Activated naive CD8-positive, alpha-beta T cell (primary cell): ENCODE results near the gene CRTC1.

Experiments
- H3K27ac Mint-ChIP-seq: one replicate; pipeline ENCODE4 v1.8.0; 2021; ENCODE audit warnings: mixed read lengths
- H3K27me3 Mint-ChIP-seq: one replicate; pipeline ENCODE4 v1.8.0; 2021; ENCODE audit warnings: mixed read lengths
- H3K36me3 Mint-ChIP-seq: one replicate; pipeline ENCODE4 v1.8.0; 2021; ENCODE audit warnings: mixed read lengths
- H3K4me1 Mint-ChIP-seq: one replicate; pipeline ENCODE4 v1.8.0; 2021; ENCODE audit warnings: low read depth, mixed read lengths
- H3K4me3 Mint-ChIP-seq: one replicate; pipeline ENCODE4 v1.8.0; 2021; ENCODE audit warnings: mild to moderate bottlenecking, mixed read lengths
- H3K9me3 Mint-ChIP-seq: one replicate; pipeline ENCODE4 v1.8.0; 2021; ENCODE audit warnings: low read depth, mixed read lengths

Gene CRTC1

GRCh38 chr19:18698321-18699167 is 15.1 kb downstream of the CRTC1 start:
- no peak overlapping the region for H3K4me3 Mint-ChIP-seq
- H3K9me3 Mint-ChIP-seq = no peaks in the 10 kb centered on the region
- H3K36me3 Mint-ChIP-seq = no peaks in the 10 kb centered on the region
- H3K4me1 Mint-ChIP-seq = peaks cover 43% of the 10 kb centered on the region
- H3K27me3 Mint-ChIP-seq = no peaks in the 10 kb centered on the region
- H3K27ac Mint-ChIP-seq = no peak overlapping the region

GRCh38 chr19:18699403-18700054 is 16.0 kb downstream of the CRTC1 start:
- H3K27ac Mint-ChIP-seq = peak overlapping the region; percentile 83
- H3K4me1 Mint-ChIP-seq = peaks cover 43% of the 10 kb centered on the region
- H3K36me3 Mint-ChIP-seq = no peaks in the 10 kb centered on the region
- H3K4me3 Mint-ChIP-seq = peak overlapping the region; percentile 80
- no peaks in the 10 kb centered on the region for H3K9me3 Mint-ChIP-seq
- no peaks in the 10 kb centered on the region for H3K27me3 Mint-ChIP-seq

- Mint-ChIP-seq H3K27me3 (no peaks in the 10 kb centered on the region), H3K9me3 (no peaks in the 10 kb centered on the region), H3K4me3 (peak overlapping the region; percentile 78), H3K4me1 (peaks cover 46% of the 10 kb centered on the region), H3K27ac (no peak overlapping the region), H3K36me3 (no peaks in the 10 kb centered on the region)
These were observed 17.2 kb downstream of the CRTC1 start for GRCh38 chr19:18700501-18701249.

- H3K4me1 Mint-ChIP-seq = peaks cover 41% of the 10 kb centered on the region
- H3K27ac Mint-ChIP-seq = peak overlapping the region; percentile 38
- H3K27me3 Mint-ChIP-seq = no peaks in the 10 kb centered on the region
- H3K9me3 Mint-ChIP-seq = no peaks in the 10 kb centered on the region
- no peaks in the 10 kb centered on the region for H3K36me3 Mint-ChIP-seq
- peak overlapping the region; percentile 78 for H3K4me3 Mint-ChIP-seq
These were observed 17.7 kb downstream of the CRTC1 start for GRCh38 chr19:18701250-18701608.

GRCh38 chr19:18704054-18704453 is 20.6 kb downstream of the CRTC1 start:
- Mint-ChIP-seq H3K27me3 (no peaks in the 10 kb centered on the region), H3K27ac (no peak overlapping the region), H3K4me3 (no peak overlapping the region), H3K9me3 (no peaks in the 10 kb centered on the region), H3K36me3 (no peaks in the 10 kb centered on the region), H3K4me1 (peaks cover 42% of the 10 kb centered on the region)

- H3K4me1 Mint-ChIP-seq = peaks cover 36% of the 10 kb centered on the region
- H3K27ac Mint-ChIP-seq = no peak overlapping the region
- no peaks in the 10 kb centered on the region for H3K36me3 Mint-ChIP-seq
- H3K4me3 Mint-ChIP-seq = no peak overlapping the region
- H3K9me3 Mint-ChIP-seq = no peaks in the 10 kb centered on the region
- no peaks in the 10 kb centered on the region for H3K27me3 Mint-ChIP-seq
These were observed 21.5 kb downstream of the CRTC1 start for GRCh38 chr19:18704971-18705370.

- no peak overlapping the region for H3K4me3 Mint-ChIP-seq
- H3K9me3 Mint-ChIP-seq = no peaks in the 10 kb centered on the region
- no peak overlapping the region for H3K27ac Mint-ChIP-seq
- peaks cover 29% of the 10 kb centered on the region for H3K4me1 Mint-ChIP-seq
- no peaks in the 10 kb centered on the region for H3K36me3 Mint-ChIP-seq
- H3K27me3 Mint-ChIP-seq = no peaks in the 10 kb centered on the region
These were observed 25.2 kb downstream of the CRTC1 start for GRCh38 chr19:18708452-18709231.

GRCh38 chr19:18709546-18709945 is 26.1 kb downstream of the CRTC1 start:
- Mint-ChIP-seq H3K27ac (no peak overlapping the region), H3K27me3 (no peaks in the 10 kb centered on the region), H3K36me3 (no peaks in the 10 kb centered on the region), H3K9me3 (no peaks in the 10 kb centered on the region), H3K4me3 (no peak overlapping the region), H3K4me1 (peaks cover 29% of the 10 kb centered on the region)

- H3K27ac Mint-ChIP-seq = no peak overlapping the region
- no peaks in the 10 kb centered on the region for H3K36me3 Mint-ChIP-seq
- H3K27me3 Mint-ChIP-seq = no peaks in the 10 kb centered on the region
- H3K4me1 Mint-ChIP-seq = peaks cover 27% of the 10 kb centered on the region
- no peaks in the 10 kb centered on the region for H3K9me3 Mint-ChIP-seq
- no peak overlapping the region for H3K4me3 Mint-ChIP-seq
These were observed 26.7 kb downstream of the CRTC1 start for GRCh38 chr19:18710186-18710585.

GRCh38 chr19:18710996-18711751 is 27.7 kb downstream of the CRTC1 start:
- Mint-ChIP-seq H3K36me3 (no peaks in the 10 kb centered on the region), H3K9me3 (no peaks in the 10 kb centered on the region), H3K27me3 (no peaks in the 10 kb centered on the region), H3K27ac (no peak overlapping the region), H3K4me1 (peaks cover 34% of the 10 kb centered on the region), H3K4me3 (no peak overlapping the region)

- Mint-ChIP-seq H3K4me3 (no peak overlapping the region), H3K36me3 (no peaks in the 10 kb centered on the region), H3K9me3 (no peaks in the 10 kb centered on the region), H3K27me3 (no peaks in the 10 kb centered on the region), H3K4me1 (peaks cover 34% of the 10 kb centered on the region), H3K27ac (no peak overlapping the region)
These were observed 28.4 kb downstream of the CRTC1 start for GRCh38 chr19:18711893-18712292.

- Mint-ChIP-seq H3K27ac (no peak overlapping the region), H3K36me3 (no peaks in the 10 kb centered on the region), H3K4me1 (peaks cover 31% of the 10 kb centered on the region), H3K27me3 (no peaks in the 10 kb centered on the region), H3K9me3 (no peaks in the 10 kb centered on the region), H3K4me3 (no peak overlapping the region)
These were observed 29.5 kb downstream of the CRTC1 start for GRCh38 chr19:18712981-18713380.

GRCh38 chr19:18713550-18714117 is 30.2 kb downstream of the CRTC1 start:
- Mint-ChIP-seq H3K27ac (no peak overlapping the region), H3K4me1 (peaks cover 29% of the 10 kb centered on the region), H3K9me3 (no peaks in the 10 kb centered on the region), H3K4me3 (no peak overlapping the region), H3K27me3 (no peaks in the 10 kb centered on the region), H3K36me3 (peaks cover 2% of the 10 kb centered on the region)

GRCh38 chr19:18715416-18715815 is 31.9 kb downstream of the CRTC1 start:
- H3K4me1 Mint-ChIP-seq = peaks cover 26% of the 10 kb centered on the region
- H3K27me3 Mint-ChIP-seq = no peaks in the 10 kb centered on the region
- H3K9me3 Mint-ChIP-seq = no peaks in the 10 kb centered on the region
- H3K4me3 Mint-ChIP-seq = no peak overlapping the region
- H3K27ac Mint-ChIP-seq = no peak overlapping the region
- peaks cover 2% of the 10 kb centered on the region for H3K36me3 Mint-ChIP-seq
